Measurements from ENCODE around the gene USP9Y.

Gene USP9Y

GRCh38 chrY:12733625-12734024 lies 32.6 kb downstream of the USP9Y start:
- TF ChIP-seq CTCF (IDR thresholded peaks at IDR 0.05; ENCODE audit: borderline replicate concordance, insufficient read depth, low read depth, low read length), result no peak
- H3K4me3 ChIP-seq (ENCODE audit: low read depth, low read length), result no peak overlapping the region

- no peak for TF ChIP-seq CTCF (IDR thresholded peaks at IDR 0.05; ENCODE audit: borderline replicate concordance, insufficient read depth, low read depth, low read length)
- H3K4me3 ChIP-seq (ENCODE audit: low read depth, low read length), result no peak overlapping the region
Observed at GRCh38 chrY:12734051-12734450, 33.0 kb downstream of the USP9Y start.

- no peak for TF ChIP-seq CTCF (IDR thresholded peaks at IDR 0.05; ENCODE audit: borderline replicate concordance, insufficient read depth, low read depth, low read length)
- H3K4me3 ChIP-seq (ENCODE audit: low read depth, low read length), result no peak overlapping the region
Observed at GRCh38 chrY:12741414-12741813, 40.4 kb downstream of the USP9Y start.

GRCh38 chrY:12742725-12743124 lies 41.7 kb downstream of the USP9Y start:
- TF ChIP-seq CTCF (IDR thresholded peaks at IDR 0.05; ENCODE audit: borderline replicate concordance, insufficient read depth, low read depth, low read length), result no peak
- H3K4me3 ChIP-seq (ENCODE audit: low read depth, low read length), result no peak overlapping the region

- no peak overlapping the region for H3K4me3 ChIP-seq (ENCODE audit: low read depth, low read length)
- no peak for TF ChIP-seq CTCF (IDR thresholded peaks at IDR 0.05; ENCODE audit: borderline replicate concordance, insufficient read depth, low read depth, low read length)
Observed at GRCh38 chrY:12744091-12744490, 43.1 kb downstream of the USP9Y start.

- H3K4me3 ChIP-seq (ENCODE audit: low read depth, low read length), result no peak overlapping the region
- TF ChIP-seq CTCF (IDR thresholded peaks at IDR 0.05; ENCODE audit: borderline replicate concordance, insufficient read depth, low read depth, low read length), result no peak
Observed at GRCh38 chrY:12749293-12749692, 48.3 kb downstream of the USP9Y start.

- TF ChIP-seq CTCF (IDR thresholded peaks at IDR 0.05; ENCODE audit: borderline replicate concordance, insufficient read depth, low read depth, low read length), result no peak
- H3K4me3 ChIP-seq (ENCODE audit: low read depth, low read length), result no peak overlapping the region
Observed at GRCh38 chrY:12752856-12753255, 51.8 kb downstream of the USP9Y start.
